Dedifferentiated amniotic fluid mesenchymal stem cell (primary cell): Measurements from ENCODE around the gene MOV10L1.
A peak's percentile ranks its signal among the peaks of the same experiment; 100 is the strongest.

Experiments used
- DNase-seq: peaks from one replicate; pipeline ENCODE4 v3.0.0-alpha.2; 2016; ENCODE audit errors: extremely low spot score

MOV10L1 gene

GRCh38 chr22:50104141-50104544 is 14.3 kb downstream of the MOV10L1 start:
- DNase-seq, result no peak

DNA sequence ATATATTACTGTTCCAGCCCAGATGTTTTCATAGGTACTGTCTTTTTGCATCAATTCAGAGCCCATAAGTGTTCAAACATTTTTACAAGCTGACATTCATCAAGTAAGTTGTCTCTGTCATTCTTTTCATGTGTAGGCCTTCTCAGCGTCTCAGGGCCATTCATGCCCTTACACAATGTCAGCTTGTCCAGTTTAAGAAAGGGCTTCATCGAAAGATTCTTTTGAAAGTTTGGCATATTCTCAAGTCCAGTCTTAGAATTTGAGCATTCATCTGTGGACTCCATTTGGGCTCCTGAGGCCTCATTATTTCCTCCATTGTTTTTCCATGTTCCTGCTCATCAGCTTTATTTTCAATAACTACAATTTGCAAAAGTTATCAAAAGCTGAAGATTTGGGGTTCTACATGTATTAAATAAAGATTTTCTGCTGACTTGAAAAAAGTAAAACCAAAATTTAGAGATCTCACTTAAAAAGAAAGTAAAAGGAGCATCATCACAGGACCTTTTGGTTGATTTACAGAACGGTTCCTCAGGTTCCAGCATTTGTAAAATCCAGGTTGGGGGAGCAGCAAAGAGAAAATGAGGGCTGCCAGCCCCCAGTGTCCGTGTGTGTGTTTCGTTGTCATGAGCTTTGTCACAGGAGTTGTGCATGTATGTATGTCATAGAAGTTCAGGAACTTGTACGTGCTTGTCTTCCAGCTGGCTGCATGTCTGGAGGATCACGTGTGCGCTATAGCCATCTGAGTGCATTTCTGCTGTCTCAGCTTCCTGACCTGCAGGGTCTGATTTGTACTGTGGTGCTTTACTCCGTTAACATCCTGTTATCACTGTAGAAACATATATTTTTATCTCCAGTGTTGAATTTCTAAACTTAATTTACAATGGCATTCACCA is 15.6 kb downstream of the MOV10L1 start:
- no peak for DNase-seq

GRCh38 chr22:50107529-50107928 is 17.7 kb downstream of the MOV10L1 start:
- no peak for DNase-seq

DNA sequence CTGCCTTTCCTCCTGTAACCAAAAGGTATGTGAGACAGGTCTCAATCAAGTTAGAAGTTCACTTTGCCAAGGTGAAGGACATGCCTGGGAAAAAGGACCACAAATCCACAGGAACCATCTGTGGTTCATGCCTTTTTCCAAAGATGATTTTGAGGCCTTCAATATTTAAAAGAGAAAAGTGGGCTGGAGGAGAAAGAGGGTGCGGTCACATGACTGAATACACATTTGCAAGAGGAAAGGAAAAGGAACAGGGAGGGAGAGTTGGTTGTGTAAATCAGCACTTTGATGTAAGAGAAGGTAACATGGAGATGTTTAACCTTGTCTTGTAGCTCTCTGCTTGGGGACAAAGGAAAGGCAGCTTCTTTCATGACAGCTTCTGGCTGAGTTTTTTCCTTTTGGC is 21.2 kb downstream of the MOV10L1 start:
- no peak for DNase-seq

GRCh38 chr22:50112151-50113118 is 22.6 kb downstream of the MOV10L1 start:
- DNase-seq, result no peak

GRCh38 chr22:50114221-50115021 is 24.6 kb downstream of the MOV10L1 start:
- peak; percentile 82 for DNase-seq

DNA sequence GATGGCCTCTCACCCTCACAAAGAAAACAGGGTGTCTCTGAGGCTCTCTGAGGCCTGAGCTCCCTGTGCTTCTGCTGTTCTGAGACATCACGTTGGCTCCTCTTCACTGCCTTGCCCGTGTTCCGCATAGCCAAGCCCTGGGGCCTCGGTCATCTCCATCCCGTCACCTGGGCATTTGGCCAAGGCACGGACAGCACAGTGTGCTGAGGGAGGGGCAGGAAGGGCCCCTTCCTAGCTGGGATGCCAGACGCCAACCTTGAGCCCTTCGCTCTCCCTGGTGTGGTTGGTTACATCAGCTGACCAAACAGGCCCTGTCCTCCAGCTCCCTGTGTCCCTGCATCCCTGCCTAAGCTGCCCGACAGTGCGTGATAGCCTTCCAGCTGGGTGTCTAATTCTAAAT is 25.9 kb downstream of the MOV10L1 start:
- no peak for DNase-seq

- no peak for DNase-seq
These were observed 27.5 kb downstream of the MOV10L1 start for GRCh38 chr22:50117168-50117762.

GRCh38 chr22:50118129-50118528 is 28.3 kb downstream of the MOV10L1 start:
- no peak for DNase-seq

DNA sequence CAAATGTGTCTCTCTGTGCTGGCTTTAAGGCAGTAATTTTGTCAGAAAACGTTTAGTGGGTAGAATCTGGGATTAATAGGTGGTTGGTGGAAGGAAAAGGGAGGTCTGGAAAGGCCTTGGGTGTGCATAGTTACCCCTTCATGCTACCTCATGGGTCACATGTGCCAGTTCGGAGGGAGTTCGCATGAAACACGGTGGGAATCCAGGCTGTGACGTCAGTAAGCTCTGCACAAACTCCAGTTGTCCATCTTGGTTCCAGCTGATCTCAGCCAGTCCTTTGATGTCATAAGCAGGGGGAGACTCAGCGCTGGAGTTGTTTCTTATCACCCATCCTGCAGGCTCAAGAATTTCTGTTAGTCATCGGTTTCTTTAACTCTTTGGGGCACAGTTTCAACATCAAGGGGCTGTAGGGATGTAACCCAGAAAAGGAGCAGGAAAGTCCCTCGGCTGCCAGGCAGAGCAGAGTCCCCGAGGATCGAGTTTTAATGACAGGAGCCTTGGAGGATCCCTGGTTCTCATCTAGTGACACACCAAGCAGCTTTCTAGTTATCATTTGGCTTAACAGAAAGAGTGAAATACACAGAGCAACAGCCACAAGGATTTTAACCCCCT is 28.9 kb downstream of the MOV10L1 start:
- DNase-seq, result no peak

GRCh38 chr22:50119169-50119767 is 29.5 kb downstream of the MOV10L1 start:
- no peak for DNase-seq

DNA sequence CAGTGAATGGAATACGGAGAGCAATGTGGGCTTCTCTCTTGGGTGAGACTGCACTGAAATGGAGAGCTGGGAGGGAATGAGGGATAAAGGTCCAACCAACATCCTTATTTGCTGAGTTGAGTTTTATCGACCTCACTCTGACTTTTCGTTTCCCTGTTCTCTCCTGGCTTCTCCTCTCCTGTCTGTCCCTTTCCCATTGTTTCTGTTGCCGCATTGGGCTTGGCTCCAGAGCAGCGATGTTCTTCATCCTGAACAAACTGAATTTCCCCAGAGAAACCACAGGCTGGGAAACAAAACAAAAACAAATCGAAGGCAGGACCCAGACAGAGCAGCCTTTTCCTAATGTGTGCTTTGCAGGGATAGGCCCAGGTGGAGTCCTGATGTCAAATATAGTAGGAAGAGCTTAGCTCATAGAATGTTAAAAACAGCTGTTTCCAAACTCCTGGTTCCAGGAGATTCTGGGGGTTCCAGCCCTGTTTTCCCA is 30.0 kb downstream of the MOV10L1 start:
- DNase-seq, result no peak

DNA sequence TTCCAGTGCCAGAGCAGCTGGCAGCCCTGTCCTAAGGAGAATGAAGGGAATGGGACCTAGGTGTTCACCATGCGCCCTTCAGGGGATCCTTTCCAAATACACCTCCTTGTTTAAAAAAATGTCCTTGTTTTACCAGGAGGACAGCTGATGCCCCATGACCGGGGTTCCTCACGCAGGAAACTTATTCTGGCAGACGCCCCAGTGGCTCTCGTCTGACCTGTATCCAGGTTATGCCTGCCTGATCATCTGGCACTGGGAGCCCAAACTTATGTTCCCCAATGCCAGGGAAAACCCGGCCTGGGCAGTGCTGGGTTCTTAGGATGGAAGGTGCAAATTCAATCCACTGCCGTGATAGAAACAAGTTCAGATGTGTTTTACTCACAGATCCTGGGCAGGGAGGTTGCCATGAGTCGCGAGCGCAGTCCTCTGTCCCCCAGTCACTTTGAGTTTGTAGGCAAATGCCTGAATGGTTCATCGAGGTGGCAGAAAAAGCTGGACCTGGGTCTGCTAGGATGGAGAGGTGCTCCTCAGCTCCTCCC is 31.5 kb downstream of the MOV10L1 start:
- no peak for DNase-seq

GRCh38 chr22:50123119-50123518 is 33.3 kb downstream of the MOV10L1 start:
- DNase-seq, result no peak

DNA sequence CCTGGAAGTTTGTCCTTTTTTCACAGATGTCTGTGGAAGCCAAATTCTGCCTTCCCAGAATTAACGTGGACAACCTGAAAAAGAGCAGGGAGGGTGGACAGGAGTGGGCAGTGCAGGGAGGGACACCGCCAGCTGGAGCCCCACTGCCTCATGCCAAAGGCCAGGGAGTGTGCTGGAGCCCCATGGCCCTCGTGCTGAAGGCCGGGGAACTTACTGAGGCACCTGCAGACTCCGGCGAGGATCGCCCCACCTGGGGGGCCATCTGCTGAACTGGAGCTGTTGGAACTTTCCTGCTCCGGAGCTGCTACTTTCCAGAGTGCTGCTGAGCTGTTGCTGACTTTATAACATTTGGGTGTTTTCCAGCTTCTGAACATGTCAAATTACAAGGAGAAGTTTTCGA is 35.2 kb downstream of the MOV10L1 start:
- no peak for DNase-seq

- peak; percentile 41 for DNase-seq
These were observed 39.4 kb downstream of the MOV10L1 start for GRCh38 chr22:50129121-50129736.

GRCh38 chr22:50131894-50132293 is 42.1 kb downstream of the MOV10L1 start:
- DNase-seq, result no peak

DNA sequence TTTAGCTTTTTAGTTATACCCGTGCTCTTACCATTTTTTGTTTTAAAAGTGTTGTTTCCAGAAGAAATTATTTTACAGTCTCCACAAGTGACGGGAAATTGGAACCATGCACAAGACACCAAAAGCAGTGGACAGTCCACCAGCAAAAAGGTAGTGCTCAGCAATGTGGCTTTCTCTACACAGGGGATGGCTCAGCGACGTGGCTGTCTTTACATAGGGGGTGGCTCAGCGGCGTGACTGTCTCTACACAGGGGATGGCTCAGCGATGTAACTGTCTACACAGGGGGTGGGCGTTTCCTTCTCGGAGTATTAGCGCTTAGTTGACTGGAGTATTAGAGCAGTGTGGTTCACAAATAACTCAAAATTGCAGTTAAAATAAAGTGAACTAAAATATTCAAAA is 44.7 kb downstream of the MOV10L1 start:
- no peak for DNase-seq

GRCh38 chr22:50136581-50137015 is 46.8 kb downstream of the MOV10L1 start:
- no peak for DNase-seq
